ENCODE data around the gene DCC.
A peak's percentile ranks its signal among the peaks of the same experiment; 100 is the strongest.

DCC gene

DNA sequence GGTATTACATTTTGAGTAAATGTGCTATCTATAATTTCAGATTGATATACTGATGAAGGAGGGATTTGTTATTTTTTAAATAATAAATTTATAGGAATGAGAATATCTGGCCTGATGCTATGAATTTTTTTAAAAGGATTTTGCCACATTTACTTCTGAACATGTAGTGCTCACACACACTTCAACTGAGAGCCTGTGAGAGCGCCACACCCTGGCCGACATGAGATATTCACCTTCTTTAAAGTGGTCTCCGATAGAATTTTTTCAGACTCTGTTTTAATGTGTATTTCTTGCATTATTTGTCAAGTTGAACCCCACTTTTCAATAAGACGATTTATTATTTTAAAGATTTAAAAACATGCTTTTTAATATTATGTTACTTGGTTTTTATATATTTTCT, 813.3 kb downstream of the DCC start:
- no peak overlapping the region for H3K4me3 ChIP-seq (ENCODE audit: low read depth, low read length)
- TF ChIP-seq, protein P1, sequence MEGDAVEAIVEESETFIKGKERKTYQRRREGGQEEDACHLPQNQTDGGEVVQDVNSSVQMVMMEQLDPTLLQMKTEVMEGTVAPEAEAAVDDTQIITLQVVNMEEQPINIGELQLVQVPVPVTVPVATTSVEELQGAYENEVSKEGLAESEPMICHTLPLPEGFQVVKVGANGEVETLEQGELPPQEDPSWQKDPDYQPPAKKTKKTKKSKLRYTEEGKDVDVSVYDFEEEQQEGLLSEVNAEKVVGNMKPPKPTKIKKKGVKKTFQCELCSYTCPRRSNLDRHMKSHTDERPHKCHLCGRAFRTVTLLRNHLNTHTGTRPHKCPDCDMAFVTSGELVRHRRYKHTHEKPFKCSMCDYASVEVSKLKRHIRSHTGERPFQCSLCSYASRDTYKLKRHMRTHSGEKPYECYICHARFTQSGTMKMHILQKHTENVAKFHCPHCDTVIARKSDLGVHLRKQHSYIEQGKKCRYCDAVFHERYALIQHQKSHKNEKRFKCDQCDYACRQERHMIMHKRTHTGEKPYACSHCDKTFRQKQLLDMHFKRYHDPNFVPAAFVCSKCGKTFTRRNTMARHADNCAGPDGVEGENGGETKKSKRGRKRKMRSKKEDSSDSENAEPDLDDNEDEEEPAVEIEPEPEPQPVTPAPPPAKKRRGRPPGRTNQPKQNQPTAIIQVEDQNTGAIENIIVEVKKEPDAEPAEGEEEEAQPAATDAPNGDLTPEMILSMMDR (IDR thresholded peaks at IDR 0.05; ENCODE audit: borderline replicate concordance, insufficient read depth, low read depth, low read length), result peak; percentile 36; the same call in 1 of the 2 replicates

DNA sequence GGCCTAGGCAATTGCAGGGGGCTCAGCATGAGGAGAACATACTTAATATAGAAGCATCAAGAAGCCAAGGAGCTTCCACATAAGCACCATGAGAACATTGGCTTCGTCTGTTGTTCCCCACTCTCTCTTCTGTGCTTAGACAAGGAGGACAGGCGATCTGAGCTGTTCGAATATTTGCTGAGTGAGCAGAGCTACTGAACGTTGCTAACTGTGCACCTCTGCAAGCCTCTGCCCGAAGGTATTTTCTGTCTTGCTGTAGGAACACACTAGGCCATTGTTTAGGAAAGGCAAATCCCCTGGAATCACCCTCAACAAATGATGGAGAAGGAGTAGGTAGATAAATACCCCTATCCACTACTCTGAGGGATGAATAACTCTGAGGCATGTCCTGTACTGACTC, 813.8 kb downstream of the DCC start:
- TF ChIP-seq, protein P1 (IDR thresholded peaks at IDR 0.05; ENCODE audit: borderline replicate concordance, insufficient read depth, low read depth, low read length), result no peak
- no peak overlapping the region for H3K4me3 ChIP-seq (ENCODE audit: low read depth, low read length)

DNA sequence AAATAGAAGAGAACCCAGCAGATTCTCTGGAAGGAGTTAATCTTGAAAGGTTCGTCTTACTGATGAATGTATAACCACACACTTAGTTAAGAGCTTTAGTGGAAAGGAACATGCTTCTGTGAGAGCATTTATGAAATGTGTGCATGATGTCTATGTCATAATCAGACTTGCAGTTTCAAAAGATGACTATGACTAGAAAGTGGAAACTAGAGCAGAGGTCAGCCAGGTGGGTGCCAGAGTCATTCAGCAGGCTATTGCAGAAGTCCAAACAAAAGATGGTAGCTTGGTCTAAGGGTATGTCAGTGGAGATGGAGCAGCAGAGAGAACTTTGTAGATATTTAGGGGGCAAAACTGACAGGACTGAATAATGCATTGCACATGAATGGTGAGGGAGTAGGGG, 825.8 kb downstream of the DCC start:
- H3K4me3 ChIP-seq (ENCODE audit: low read depth, low read length), result no peak overlapping the region
- TF ChIP-seq, protein P1 (IDR thresholded peaks at IDR 0.05; ENCODE audit: borderline replicate concordance, insufficient read depth, low read depth, low read length), result no peak

DNA sequence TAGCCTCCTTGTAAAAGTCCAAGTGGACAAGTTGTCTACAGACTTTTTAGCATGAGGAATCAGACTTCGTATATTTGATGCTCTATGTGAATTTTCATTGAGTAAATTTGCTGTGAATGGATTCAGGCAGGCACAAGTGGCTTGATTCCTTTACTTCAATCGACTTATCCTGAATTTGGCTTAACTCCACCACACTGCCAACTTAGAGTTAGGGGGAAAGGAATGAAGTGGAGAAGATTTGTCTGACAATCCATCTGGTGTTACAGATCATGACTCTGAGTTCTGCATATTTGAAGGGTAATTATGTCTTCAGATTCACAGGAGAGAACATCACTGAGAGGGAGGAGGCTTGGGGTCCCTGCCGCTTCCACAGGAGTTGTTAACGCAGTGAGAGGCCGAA, 829.3 kb downstream of the DCC start:
- TF ChIP-seq, protein P1 (IDR thresholded peaks at IDR 0.05; ENCODE audit: borderline replicate concordance, insufficient read depth, low read depth, low read length), result no peak
- H3K4me3 ChIP-seq (ENCODE audit: low read depth, low read length), result no peak overlapping the region

DNA sequence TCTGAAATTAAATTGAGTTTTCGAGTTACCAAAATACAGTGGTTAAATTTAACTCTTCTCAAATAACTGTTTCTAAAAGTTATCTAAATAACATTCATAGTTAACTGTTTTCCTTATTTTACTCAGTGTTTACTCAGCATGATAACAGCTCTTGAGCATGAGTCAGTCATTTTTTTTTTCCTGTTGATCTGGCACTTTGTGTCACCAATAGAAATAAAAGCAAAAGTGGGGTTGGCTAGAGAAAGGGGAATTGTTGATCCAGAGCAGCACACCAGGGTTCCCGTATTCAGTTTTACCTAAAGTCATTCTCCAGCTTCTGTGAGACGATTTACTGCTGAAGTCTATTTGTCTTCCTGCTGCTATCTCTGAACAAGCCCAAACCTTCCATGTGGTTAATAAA, 851.6 kb downstream of the DCC start:
- no peak overlapping the region for H3K4me3 ChIP-seq (ENCODE audit: low read depth, low read length)
- TF ChIP-seq, protein P1 (IDR thresholded peaks at IDR 0.05; ENCODE audit: borderline replicate concordance, insufficient read depth, low read depth, low read length), result no peak

DNA sequence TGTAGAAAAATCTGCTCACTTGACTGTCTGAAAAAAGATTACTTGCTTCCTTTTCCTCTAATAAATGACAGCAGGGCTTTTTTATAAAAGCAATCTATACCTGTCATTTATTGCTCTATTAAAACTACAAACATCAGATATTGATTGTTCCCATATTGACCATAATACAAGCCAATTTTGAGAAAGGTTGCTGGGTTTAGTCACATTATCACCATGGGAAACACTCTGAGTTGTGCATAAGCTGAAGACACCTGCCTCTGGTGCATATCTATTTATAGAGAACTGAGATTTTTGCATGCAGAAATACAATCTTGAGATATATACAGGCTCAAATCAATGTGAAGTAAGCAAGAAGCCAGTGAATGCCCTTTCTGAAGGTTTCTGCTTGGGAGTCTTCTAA, 853.9 kb downstream of the DCC start:
- H3K4me3 ChIP-seq (ENCODE audit: low read depth, low read length), result no peak overlapping the region
- TF ChIP-seq, protein P1 (IDR thresholded peaks at IDR 0.05; ENCODE audit: borderline replicate concordance, insufficient read depth, low read depth, low read length), result no peak

DNA sequence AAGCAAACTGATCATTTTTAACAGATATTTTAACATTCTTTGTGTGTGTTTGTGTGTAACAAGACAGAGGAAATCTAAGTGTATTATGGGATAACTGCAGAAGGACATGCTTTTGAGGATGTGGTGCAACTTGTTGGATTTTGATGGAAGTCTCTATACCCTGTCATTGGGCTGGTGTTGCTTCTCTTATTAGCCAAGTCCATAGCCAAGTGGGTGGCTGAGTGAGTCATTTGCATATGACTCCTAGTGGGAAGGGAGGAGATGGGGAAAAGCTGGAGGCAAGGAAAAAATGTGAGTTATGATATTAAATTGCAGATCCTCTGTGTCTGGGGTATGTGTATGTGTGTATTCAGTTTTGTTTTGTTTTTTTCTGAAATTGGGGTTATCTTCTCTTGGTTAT, 879.9 kb downstream of the DCC start:
- TF ChIP-seq, protein P1 (IDR thresholded peaks at IDR 0.05; ENCODE audit: borderline replicate concordance, insufficient read depth, low read depth, low read length), result no peak
- H3K4me3 ChIP-seq (ENCODE audit: low read depth, low read length), result no peak overlapping the region
